ENCODE data around the gene GRID2.

GRCh38 chr4:92307181-92307580 lies 3.4 kb downstream of the GRID2 start:
- TF ChIP-seq ETV6 (conservative IDR thresholded peaks at IDR 0.05 in 1 of 2, IDR thresholded peaks at IDR 0.05 in 1 of 2; ENCODE audit: borderline replicate concordance in 1 of 2, low read depth in 1 of 2): no peak
- no peak for TF ChIP-seq CBX5 (IDR thresholded peaks at IDR 0.05; ENCODE audit: low read depth)
- TF ChIP-seq SIN3A (IDR thresholded peaks at IDR 0.05; ENCODE audit: low read depth, low read length): no peak
- TF ChIP-seq POLR2AphosphoS5 (IDR thresholded peaks at IDR 0.05; ENCODE audit: low read length): no peak
- TF ChIP-seq MXI1 (IDR thresholded peaks at IDR 0.05; ENCODE audit: low read depth, low read length): no peak
- TF ChIP-seq E2F8 (IDR thresholded peaks at IDR 0.05; ENCODE audit: low read depth, partially characterized antibody): no peak
- no peak for TF ChIP-seq POLR2A (IDR thresholded peaks at IDR 0.05; ENCODE audit: low read depth, low read length)
- TF ChIP-seq TAF1 (IDR thresholded peaks at IDR 0.05; ENCODE audit: borderline replicate concordance, low read depth, low read length): no peak

Data from GM12878 (cell line).